ENCODE results near the gene RPL18A.

DNA sequence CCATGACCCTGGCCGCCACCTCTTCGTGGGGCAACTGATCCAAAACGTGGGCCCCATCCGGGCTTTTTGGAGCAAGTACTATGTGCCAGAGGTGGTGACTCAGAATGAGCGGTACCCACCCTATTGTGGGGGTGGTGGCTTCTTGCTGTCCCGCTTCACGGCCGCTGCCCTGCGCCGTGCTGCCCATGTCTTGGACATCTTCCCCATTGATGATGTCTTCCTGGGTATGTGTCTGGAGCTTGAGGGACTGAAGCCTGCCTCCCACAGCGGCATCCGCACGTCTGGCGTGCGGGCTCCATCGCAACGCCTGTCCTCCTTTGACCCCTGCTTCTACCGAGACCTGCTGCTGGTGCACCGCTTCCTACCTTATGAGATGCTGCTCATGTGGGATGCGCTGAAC, 48.0 kb upstream of the RPL18A start:
- TF ChIP-seq, protein P1, sequence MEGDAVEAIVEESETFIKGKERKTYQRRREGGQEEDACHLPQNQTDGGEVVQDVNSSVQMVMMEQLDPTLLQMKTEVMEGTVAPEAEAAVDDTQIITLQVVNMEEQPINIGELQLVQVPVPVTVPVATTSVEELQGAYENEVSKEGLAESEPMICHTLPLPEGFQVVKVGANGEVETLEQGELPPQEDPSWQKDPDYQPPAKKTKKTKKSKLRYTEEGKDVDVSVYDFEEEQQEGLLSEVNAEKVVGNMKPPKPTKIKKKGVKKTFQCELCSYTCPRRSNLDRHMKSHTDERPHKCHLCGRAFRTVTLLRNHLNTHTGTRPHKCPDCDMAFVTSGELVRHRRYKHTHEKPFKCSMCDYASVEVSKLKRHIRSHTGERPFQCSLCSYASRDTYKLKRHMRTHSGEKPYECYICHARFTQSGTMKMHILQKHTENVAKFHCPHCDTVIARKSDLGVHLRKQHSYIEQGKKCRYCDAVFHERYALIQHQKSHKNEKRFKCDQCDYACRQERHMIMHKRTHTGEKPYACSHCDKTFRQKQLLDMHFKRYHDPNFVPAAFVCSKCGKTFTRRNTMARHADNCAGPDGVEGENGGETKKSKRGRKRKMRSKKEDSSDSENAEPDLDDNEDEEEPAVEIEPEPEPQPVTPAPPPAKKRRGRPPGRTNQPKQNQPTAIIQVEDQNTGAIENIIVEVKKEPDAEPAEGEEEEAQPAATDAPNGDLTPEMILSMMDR (IDR thresholded peaks at IDR 0.05) = no peak
- no peak for TF ChIP-seq EZH2 (IDR thresholded peaks at IDR 0.05)

Data from neural progenitor cell (in vitro differentiated cells).